GM23248 (cell line): Measurements from ENCODE around the gene GTF2H4.

Source experiments
- EZH2 ChIP-seq: fragments of 200-600 bp; sonication (generic); IDR thresholded peaks from 2 replicates; pipeline ENCODE4 v1.6.1; 2018; ENCODE audit warnings: antibody characterized with exemption, mild to moderate bottlenecking; ENCODE audit not compliant: insufficient read depth, poor library complexity, severe bottlenecking
- EZH2phosphoT487 ChIP-seq: fragments of 200-600 bp; sonication (generic); IDR thresholded peaks from 2 replicates; pipeline ENCODE4 v1.6.1; 2018; ENCODE audit warnings: antibody characterized with exemption, moderate library complexity, mild to moderate bottlenecking, low read depth; ENCODE audit not compliant: insufficient read depth

DNA sequence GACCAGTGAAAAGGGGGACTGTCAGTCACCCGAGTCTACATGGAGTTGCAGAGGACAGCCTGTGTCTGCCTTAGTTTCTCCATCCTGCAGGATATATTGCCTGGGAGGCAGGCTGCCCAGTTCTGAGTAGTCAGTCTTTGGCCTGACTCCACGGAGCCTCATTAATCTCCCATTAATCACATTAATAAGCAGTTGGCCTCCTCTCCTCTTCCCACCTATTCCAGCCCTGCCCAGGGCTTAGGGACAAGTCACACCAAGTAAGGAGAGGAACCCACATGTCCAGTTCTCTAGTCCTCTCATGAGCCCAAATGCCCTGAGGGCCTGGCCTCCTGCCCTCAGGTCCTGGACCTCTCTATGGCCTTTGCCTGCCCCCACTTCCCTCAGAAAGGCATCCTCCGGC is 31.5 kb downstream of the GTF2H4 start:
- no peak for TF ChIP-seq EZH2phosphoT487
- TF ChIP-seq EZH2: no peak
